ENCODE data around the gene WSCD2.

Gene WSCD2

GRCh38 chr12:108131035-108131434, 1.9 kb downstream of the WSCD2 start:
- no peak for DNase-seq

DNA sequence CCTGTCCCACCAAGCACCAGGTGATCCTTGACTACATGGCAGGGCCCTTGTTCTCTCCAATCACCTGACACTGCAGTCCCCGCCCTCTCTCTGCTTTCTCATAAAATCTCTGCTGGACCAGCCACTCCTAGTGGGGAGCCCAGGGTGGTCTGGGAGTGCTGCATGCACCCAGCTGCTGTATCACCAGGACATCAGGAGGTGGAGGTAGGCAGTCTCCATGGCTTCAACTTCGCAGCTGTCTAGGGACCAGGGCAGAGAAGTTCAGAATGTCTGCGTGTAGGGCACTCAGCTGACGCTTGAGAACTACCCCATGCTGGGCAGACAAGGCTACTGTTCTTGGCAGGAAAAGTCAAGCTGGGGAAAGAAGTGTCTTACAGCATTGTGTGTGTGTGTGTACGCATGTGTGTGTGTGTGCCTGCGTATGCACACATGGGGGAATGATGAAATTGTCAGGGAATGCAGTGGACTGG, 2.6 kb downstream of the WSCD2 start:
- DNase-seq, result no peak

- no peak for DNase-seq
These were observed 4.4 kb downstream of the WSCD2 start for GRCh38 chr12:108133482-108133881.

GRCh38 chr12:108134744-108135143, 5.7 kb downstream of the WSCD2 start:
- no peak for DNase-seq

DNA sequence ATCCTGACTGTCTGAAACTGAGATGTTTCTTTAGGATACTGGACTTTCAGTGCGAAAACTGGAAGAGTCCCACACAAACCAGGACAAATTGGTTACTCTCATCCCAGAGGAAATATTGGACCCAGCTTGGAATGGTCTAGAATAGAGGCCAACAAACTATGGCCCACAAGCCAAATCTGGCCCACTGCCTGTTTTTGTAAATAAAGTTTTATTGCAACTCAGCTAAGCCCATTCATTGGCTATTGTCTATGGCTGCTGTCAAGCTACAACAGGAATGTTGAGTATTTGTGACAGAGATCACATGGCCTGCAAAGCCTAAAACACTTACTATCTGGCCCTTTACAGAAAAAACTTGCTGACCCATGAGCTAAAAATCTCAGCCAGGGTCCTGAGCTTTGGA, 6.5 kb downstream of the WSCD2 start:
- no peak for DNase-seq

GRCh38 chr12:108136697-108137096, 7.6 kb downstream of the WSCD2 start:
- no peak for DNase-seq

GRCh38 chr12:108139454-108139853, 10.4 kb downstream of the WSCD2 start:
- DNase-seq, result no peak

- no peak for DNase-seq
These were observed 11.4 kb downstream of the WSCD2 start for GRCh38 chr12:108140501-108140900.

DNA sequence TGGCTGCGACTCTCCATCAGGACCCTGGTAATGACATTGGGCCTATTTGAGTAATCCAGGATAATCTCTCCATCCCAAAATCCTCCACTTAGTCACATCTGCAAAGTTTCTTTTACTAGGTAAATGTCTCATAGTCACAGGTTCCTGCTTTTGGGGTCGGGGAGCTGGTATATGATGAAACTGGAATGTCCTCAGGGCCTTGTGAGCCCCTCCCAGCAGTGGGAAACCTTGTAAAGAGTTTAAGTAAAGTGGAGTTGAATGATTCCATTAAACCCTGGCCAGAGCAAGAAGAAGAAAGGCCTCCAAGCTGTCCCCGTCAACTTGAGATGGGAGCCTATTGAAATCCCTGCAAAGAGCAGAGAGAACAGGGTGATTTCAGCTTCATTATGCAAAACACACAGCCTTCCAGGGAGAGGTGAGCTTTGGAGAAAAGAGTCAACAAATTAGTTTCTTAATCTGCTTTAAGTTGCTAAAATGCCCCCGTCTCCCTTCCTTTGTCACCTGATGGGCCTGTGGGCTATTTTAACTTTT, 12.6 kb downstream of the WSCD2 start:
- no peak for DNase-seq

- no peak for DNase-seq
These were observed 14.1 kb downstream of the WSCD2 start for GRCh38 chr12:108143144-108143543.

DNA sequence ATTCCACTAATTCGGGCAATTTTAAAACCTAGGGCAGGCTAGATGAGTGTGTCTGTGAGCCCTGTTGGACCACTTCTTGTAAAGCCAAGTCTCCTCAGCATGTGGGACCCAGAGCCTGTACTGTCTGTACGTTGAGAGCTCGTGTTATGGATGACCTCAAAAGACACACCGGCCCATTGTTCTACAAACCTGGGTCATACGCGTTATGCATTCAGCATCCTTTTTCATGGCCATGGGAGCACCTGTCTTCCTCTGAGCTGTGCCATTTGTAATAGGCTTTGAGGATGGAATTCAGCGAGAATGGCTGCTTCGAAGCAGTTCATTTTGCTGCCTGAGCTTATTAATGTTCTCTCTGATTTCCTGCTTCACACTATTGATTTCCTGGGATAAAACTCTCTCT, 15.0 kb downstream of the WSCD2 start:
- no peak for DNase-seq

DNA sequence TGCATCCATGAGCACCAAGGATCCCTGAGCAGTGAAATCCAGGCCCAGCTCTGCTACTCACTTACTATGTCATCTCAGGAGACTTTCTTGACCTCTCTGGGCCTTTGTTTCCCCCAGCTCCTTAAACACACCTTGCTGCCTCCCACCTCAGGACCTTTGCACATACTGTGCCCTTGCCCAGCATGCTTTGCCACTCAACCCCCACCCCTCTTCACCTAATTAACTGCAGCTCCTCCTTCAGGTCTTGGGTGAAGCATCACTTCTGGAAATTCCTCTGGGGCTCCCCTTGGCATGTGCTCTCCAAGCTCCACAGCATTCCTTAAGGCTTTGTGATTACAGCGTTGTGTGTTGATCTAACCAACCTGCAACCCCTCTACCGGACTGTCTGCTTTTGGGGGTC, 15.9 kb downstream of the WSCD2 start:
- DNase-seq, result no peak

DNA sequence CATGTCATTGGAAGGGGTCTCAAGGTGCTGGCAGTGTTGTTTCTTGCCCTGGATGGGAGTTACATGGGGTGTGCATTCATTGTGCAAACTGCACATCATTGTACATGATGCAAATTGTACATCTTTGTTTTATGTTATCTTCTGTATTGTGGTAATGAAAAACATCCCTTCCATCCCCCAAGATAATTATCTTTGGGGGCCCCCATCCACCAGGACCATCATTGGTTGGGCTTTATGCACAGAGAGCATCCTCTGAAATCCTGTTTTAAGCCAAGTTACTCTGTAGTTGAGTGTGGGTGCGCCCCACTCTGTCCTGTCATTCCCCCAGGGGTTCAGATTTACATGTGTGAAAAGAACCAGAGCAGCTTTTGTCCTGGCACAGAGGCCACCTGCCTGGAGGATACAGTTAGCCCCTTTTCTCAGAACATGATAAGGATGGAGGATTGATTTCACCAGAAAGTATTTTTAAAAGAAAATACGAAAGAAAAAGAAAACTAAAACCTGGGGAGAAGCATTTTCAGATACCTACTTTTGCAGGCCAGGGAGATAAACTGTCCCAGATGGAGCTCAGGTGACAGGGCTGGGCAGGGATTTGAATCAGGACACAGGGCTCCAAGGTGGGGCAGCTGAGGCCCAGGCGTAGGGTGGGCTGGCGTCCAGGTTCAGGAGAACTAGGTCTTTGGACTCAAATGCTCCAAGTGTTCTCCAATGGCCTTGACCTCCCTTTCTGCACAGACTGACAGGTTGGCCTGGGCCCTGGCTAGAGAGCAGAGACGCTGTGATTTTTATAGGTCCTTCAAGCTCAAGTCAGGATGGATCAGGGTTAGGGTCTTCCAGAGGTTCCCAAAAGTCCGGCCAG, 17.2 kb downstream of the WSCD2 start:
- DNase-seq, result no peak

GRCh38 chr12:108147279-108147678, 18.2 kb downstream of the WSCD2 start:
- no peak for DNase-seq

- DNase-seq, result no peak
These were observed 19.5 kb downstream of the WSCD2 start for GRCh38 chr12:108148521-108149074.

GRCh38 chr12:108150436-108150835, 21.3 kb downstream of the WSCD2 start:
- DNase-seq, result no peak

GRCh38 chr12:108151533-108152169, 22.6 kb downstream of the WSCD2 start:
- DNase-seq, result no peak

- no peak for DNase-seq
These were observed 23.1 kb downstream of the WSCD2 start for GRCh38 chr12:108152170-108152538.

- DNase-seq, result no peak
These were observed 27.6 kb downstream of the WSCD2 start for GRCh38 chr12:108156717-108157116.

GRCh38 chr12:108157870-108158459, 28.9 kb downstream of the WSCD2 start:
- DNase-seq, result no peak

- DNase-seq, result no peak
These were observed 33.1 kb downstream of the WSCD2 start for GRCh38 chr12:108162207-108162606.

GRCh38 chr12:108166505-108166904, 37.4 kb downstream of the WSCD2 start:
- no peak for DNase-seq

- DNase-seq, result no peak
These were observed 38.9 kb downstream of the WSCD2 start for GRCh38 chr12:108167974-108168373.

All from AML-193 (cell line).